ENCODE results near the gene GRIP2.

DNA sequence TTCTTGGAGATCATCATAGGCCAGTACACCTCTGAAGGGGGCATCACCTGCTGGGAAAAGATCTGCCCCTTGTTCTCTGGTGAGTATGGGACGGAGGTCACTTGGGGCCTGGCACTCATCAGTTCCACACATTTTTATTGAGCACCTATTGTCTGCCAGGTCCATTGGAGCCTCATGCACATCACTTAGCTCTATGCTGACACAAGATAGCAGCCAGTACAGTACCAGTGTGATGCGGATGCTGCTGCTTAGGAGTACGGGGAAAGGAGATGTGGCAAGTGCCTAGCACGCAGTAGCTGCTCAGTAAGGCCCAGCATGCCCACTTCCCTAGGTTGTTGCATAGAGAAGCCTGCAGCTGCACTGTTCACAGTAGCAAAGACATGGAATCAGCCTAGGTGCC lies 94.4 kb downstream of the GRIP2 start:
- TF ChIP-seq, protein P1, sequence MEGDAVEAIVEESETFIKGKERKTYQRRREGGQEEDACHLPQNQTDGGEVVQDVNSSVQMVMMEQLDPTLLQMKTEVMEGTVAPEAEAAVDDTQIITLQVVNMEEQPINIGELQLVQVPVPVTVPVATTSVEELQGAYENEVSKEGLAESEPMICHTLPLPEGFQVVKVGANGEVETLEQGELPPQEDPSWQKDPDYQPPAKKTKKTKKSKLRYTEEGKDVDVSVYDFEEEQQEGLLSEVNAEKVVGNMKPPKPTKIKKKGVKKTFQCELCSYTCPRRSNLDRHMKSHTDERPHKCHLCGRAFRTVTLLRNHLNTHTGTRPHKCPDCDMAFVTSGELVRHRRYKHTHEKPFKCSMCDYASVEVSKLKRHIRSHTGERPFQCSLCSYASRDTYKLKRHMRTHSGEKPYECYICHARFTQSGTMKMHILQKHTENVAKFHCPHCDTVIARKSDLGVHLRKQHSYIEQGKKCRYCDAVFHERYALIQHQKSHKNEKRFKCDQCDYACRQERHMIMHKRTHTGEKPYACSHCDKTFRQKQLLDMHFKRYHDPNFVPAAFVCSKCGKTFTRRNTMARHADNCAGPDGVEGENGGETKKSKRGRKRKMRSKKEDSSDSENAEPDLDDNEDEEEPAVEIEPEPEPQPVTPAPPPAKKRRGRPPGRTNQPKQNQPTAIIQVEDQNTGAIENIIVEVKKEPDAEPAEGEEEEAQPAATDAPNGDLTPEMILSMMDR (IDR thresholded peaks at IDR 0.05; ENCODE audit: poor library complexity, severe bottlenecking) = no peak
- TF ChIP-seq RAD21 (conservative IDR thresholded peaks at IDR 0.05) (no peak), EZH2 (IDR thresholded peaks at IDR 0.05; ENCODE audit: borderline replicate concordance, insufficient read depth, low read length, poor library complexity, severe bottlenecking) (no peak), MXI1 (conservative IDR thresholded peaks at IDR 0.05; ENCODE audit: poor library complexity, severe bottlenecking) (no peak), POLR2AphosphoS5 (IDR thresholded peaks at IDR 0.05) (no peak), TAF1 (IDR thresholded peaks at IDR 0.05; ENCODE audit: low read depth) (no peak), EP300 (conservative IDR thresholded peaks at IDR 0.05; ENCODE audit: poor library complexity, severe bottlenecking) (no peak)
- TF ChIP-seq, protein P2, sequence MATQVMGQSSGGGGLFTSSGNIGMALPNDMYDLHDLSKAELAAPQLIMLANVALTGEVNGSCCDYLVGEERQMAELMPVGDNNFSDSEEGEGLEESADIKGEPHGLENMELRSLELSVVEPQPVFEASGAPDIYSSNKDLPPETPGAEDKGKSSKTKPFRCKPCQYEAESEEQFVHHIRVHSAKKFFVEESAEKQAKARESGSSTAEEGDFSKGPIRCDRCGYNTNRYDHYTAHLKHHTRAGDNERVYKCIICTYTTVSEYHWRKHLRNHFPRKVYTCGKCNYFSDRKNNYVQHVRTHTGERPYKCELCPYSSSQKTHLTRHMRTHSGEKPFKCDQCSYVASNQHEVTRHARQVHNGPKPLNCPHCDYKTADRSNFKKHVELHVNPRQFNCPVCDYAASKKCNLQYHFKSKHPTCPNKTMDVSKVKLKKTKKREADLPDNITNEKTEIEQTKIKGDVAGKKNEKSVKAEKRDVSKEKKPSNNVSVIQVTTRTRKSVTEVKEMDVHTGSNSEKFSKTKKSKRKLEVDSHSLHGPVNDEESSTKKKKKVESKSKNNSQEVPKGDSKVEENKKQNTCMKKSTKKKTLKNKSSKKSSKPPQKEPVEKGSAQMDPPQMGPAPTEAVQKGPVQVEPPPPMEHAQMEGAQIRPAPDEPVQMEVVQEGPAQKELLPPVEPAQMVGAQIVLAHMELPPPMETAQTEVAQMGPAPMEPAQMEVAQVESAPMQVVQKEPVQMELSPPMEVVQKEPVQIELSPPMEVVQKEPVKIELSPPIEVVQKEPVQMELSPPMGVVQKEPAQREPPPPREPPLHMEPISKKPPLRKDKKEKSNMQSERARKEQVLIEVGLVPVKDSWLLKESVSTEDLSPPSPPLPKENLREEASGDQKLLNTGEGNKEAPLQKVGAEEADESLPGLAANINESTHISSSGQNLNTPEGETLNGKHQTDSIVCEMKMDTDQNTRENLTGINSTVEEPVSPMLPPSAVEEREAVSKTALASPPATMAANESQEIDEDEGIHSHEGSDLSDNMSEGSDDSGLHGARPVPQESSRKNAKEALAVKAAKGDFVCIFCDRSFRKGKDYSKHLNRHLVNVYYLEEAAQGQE (IDR thresholded peaks at IDR 0.05; ENCODE audit: borderline replicate concordance) = no peak
